D721Med (cell line): ENCODE results near the gene UGT2A2.

ENCODE experiments used
- DNase-seq: peaks from one replicate; pipeline ENCODE4 v3.0.0; 2011; ENCODE audit warnings: low spot score; ENCODE audit not compliant: insufficient read length
- FAIRE-seq: peaks from 2 replicates; lab custom pipeline; 2011; peaks lifted over from hg19 to GRCh38; lab: Jason Lieb, UNC
- CTCF ChIP-seq: IDR thresholded peaks from 2 replicates; pipeline ENCODE4 v1.5.1; 2012; ENCODE audit warnings: mild to moderate bottlenecking, control low read depth; ENCODE audit not compliant: insufficient read depth; ENCODE audit errors: missing control alignments

UGT2A2 gene

GRCh38 chr4:69650872-69651271, 11.4 kb upstream of the UGT2A2 start:
- no peak for FAIRE-seq
- no peak for DNase-seq
- no peak for TF ChIP-seq CTCF

GRCh38 chr4:69649629-69650028, 10.2 kb upstream of the UGT2A2 start:
- FAIRE-seq: no peak
- DNase-seq: no peak
- TF ChIP-seq CTCF: no peak

- no peak for FAIRE-seq
- no peak for TF ChIP-seq CTCF
- no peak for DNase-seq
Measured at GRCh38 chr4:69649207-69649606, 9.8 kb upstream of the UGT2A2 start.

- FAIRE-seq: no peak
- DNase-seq: no peak
- TF ChIP-seq CTCF: no peak
Measured at GRCh38 chr4:69642961-69643360, 3.5 kb upstream of the UGT2A2 start.

- FAIRE-seq (no peak), DNase-seq (no peak)
- no peak for TF ChIP-seq CTCF
Measured at GRCh38 chr4:69640289-69640688, 847 bp upstream of the UGT2A2 start.

DNA sequence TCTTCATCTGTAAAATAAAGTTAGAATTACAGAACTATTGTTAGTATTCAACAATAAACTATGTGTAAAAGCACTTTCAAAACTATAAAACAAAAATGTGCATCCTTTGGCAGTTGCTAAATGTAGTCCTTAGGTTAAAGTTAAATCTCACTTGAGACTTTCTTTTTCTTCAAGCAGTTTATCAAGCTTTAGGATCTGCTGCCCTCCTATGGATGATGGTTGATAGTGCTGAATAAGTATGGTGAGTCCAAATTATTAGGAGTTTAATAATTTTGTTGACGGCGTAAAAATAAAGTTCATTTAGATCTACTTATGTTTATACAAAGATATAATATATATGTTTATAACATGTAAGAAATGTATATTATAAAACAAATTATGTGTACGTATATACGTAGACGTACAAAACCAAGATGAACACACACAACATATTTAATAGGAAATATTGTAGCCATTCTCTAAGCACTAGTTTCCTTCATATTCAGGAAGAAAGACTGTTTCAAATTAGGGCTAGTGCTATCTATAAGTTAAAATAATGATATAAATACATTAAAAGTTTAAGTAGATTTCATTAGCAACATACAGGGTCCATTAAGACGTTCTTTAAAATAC, 22.3 kb downstream of the UGT2A2 start:
- FAIRE-seq (peak; percentile 85), DNase-seq (no peak)
- peak; percentile 57 for TF ChIP-seq CTCF

GRCh38 chr4:69610484-69610883, 29.0 kb downstream of the UGT2A2 start:
- FAIRE-seq: no peak
- DNase-seq: no peak
- TF ChIP-seq CTCF: no peak
